GOT3 (cell line): ENCODE results near the gene PIGQ.
A peak's percentile ranks its signal among the peaks of the same experiment; 100 is the strongest.

Experiments
- DNase-seq: peaks from one replicate; lab custom pipeline; 2025; ENCODE audit warnings: mixed read lengths; lab: John Stamatoyannopoulos, UW

Gene PIGQ

GRCh38 chr16:534135-534534 lies 35.6 kb upstream of the PIGQ start:
- no peak for DNase-seq

GRCh38 chr16:534856-535445 lies 34.8 kb upstream of the PIGQ start:
- DNase-seq: no peak

- peak; percentile 17 for DNase-seq
Measured at GRCh38 chr16:535446-536405, 34.0 kb upstream of the PIGQ start.

DNA sequence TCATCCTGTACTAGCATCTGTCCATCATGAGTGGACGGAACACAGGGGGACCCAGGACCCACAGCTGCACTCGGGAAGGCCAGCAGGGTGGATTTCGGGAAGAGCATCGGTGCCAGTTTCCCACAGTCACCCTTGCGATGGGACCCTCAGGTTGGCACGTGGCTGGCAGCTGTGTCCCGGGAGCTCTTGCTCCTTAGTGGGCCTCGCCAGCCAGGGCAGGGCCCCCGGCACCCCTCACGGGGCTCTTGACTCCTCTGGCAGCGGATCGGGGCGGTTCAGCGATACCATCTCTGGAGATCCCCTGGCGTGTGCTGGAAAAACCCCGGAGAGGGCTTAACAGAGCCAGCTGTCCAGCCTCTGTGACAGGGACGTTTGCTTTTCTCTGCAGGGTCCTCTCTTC lies 33.0 kb upstream of the PIGQ start:
- DNase-seq: no peak

DNA sequence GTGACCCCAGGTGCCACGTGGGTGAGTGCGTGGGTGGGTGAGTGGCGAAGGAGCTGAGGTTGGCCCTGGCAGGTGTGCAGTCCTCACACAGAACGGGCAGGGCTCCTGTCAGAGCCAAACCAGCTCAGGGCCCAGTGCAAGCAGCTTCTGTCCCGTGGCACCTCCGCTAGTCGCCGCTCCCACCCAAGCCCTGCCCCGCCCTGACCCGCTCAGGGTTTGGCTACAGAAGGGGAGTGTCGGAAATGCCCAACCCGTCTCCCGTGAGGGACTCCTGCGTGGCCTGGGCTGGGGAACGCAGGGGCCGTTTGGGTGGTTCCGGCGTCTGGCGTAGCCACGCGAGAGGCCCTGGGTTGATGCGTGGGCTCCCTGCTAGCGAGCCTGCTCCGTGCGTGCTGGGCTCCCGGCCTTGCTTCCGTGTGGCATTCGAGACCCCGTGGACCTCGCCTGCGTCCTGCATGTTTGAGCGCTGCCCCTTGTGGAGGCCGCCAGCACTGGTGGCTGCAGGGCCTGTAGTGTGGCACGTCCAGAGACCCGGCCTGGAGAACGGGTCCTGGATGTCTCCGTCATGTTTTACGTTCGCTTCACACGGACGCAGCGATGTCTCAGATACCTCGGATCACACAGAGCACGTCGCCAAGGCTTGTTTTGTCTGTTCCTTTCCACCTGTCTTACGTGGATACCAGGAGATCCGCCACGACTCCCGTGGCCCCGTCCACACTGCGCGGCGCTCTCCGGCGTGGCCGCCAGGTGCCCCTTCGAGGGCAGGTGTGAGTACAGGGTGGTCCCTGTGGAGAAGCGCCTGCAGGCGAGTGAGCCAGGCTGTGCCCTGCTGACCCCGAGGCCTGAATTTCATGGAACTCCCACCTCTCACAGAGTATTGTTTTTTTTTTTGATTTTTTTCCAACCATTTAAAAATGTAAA lies 32.1 kb upstream of the PIGQ start:
- no peak for DNase-seq

DNA sequence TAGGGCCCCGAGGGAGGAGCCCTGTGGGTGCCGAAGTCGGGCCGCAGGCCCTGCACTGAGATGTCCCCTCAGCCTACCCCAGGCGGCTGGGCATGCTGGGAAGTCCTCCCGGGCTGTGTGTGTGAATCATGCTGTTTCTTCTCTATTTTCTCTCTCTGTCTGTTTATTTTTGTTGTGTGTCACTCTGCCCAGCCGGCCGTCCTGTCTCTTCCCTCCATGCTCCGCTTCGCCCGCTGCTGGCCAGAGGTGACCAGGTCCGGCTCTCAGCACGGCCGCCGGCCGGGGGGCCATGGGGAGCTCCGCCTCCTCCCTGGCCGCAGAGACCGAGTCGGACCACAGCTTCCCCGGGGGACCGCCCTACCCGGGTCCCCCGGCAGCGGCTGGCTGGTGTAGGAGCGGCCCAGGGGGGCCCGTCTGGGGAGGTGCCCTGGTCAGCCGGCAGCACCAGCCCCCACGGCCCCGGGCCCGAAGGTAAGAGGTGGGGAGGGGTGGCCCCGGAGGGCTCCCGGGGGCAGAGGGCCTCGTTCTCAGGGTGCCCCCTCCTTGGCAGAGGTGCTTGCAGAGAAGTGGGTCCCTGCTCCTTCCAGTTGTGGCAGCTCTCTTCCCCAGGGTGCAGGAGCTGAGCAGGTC lies 29.8 kb upstream of the PIGQ start:
- no peak for DNase-seq

- DNase-seq: no peak
Measured at GRCh38 chr16:540645-541340, 29.0 kb upstream of the PIGQ start.

DNA sequence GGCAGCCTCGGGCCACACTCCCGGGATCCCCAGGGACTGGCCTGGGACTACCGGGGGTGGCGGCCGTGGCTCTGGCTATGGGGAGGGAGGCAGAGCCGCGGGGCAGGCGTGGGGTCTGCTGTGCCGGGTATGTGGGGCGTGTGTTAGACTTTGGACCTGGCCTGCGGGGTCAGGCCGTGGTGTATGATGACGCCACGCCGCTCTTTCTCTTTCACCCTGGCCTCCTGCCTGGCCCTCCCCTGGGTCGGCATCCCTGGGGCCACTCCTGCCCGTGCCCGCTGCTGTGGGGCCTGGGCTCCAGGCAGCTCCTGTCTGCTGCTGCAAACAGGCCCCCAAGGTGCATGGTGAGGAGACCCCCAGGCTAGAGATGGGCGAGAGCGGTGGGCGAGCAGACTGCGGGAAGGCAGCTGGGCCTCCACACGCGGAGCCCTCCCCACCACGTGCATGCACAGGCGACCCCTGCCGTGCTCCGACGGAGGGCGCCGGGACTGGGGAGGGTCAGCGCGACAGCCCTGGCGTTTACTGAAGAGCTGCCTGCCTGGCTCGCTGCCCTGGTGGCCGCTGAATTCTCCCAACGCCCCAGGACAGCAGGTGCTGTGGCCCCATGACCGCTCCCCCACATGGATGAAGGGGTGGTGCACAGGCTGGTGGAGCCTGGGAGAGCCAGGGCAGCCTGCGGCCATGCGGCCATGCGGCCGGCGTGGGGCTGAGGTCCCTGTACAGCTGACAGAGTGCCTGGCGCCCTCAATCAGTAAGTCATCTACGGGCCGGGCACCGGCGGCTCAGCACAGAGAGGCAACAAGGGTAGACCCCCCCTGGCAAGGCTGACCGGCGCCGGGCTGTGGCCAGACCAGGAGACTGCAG lies 26.2 kb upstream of the PIGQ start:
- no peak for DNase-seq

DNA sequence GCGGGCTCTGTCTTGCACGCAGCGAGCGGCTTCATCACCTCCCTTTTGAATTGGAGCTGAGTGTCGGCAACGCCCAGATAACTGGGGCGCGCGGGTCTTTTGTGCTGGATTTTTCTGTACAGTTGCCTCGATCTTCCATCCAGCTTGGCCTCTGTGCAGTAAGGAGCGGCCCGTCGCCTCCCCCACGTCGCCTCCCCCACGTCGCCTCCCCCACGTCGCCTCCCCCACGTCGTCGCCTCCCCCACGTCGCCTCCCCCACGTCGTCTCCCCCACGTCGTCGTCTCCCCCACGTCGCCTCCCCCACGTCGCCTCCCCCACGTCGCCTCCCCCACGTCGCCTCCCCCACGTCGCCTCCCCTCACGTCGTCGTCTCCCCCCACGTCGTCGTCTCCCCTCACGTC lies 25.3 kb upstream of the PIGQ start:
- no peak for DNase-seq

GRCh38 chr16:546909-547770 lies 22.6 kb upstream of the PIGQ start:
- DNase-seq: no peak

DNA sequence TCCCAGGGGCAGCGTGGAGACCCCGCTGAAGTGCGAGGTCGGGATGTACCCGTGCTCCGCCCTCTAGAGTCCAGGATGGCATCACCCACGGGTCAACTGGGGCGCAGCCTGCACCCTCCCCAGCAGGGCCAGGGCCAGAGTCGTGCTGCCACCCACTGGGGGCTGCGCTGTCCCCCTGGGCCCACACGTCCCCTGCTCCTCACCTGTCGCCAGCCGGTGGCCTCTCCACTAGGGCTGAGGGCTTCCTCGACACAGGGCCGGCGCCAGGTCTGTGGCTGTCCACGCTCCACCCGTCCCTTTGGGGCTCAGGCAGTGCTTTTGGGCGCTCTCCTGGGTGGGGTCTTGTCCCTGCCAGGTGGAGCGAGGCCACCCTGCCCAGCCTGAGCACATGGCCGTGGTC lies 21.2 kb upstream of the PIGQ start:
- DNase-seq: no peak

GRCh38 chr16:549544-550263 lies 20.1 kb upstream of the PIGQ start:
- no peak for DNase-seq

DNA sequence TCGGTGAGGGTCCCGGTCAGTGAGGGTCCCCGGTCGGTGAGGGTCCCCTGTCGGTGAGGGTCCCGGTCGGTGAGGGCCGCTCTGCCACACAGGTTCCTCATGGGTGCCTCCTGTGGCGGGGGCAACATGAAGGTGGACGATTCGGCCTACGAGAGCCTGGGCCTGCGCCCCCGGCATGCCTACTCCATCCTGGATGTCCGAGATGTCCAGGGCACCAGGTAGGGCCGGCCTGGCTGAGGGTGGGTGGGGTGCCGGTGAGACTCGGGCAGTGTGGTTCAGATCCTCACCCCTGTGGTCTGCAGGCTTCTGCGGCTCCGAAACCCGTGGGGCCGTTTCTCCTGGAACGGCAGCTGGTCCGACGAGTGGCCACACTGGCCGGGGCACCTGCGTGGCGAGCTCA lies 18.6 kb upstream of the PIGQ start:
- no peak for DNase-seq

DNA sequence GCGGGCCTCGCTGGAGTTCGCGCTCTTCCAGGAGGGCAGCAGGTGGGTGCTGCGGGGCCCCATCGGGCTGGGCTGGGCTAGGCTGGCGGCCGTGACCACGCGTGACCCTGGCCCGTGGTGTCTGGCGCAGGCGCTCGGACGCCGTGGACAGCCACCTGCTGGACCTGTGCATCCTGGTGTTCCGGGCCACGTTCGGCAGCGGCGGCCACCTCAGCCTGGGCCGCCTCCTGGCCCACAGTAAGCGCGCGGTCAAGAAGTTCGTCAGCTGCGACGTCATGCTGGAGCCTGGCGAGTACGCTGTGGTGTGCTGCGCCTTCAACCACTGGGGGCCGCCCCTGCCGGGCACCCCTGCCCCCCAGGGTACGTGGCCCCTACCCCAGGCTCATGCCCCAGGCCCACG lies 17.6 kb upstream of the PIGQ start:
- DNase-seq: no peak

DNA sequence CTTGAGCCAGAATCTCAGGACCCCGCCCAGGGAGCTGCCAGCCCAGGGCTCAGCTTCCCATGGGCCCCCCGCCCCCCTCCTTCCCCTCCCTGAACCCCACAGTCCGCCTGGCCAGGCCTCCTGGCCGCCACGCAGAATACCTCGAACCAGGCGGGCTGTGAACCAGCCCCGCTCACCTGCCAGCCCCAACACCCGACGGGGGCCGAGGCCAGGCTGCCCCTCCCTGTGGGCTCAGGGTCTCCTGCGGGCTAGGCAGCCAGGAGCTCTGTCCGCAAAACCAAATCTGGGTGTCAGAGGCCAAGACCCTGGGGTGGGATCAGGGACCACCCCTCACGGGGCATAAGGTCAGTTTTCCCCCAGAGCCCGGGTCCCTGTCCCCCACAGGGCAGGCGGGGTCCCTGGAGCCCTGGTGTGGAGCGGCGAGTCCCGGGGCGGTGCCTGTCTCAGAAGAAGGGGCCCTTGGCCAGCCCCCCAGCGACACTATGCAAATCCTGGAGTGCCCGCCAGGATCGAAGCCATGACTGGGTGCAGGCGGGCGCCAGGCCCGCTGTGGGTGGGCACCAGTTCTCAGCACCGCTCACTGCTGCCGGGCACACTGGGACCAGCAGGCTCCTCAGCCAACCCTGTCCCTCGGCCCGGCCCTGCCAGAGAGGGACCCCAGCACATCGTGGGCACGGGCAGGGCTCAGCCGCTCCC lies 16.0 kb upstream of the PIGQ start:
- DNase-seq: no peak

DNA sequence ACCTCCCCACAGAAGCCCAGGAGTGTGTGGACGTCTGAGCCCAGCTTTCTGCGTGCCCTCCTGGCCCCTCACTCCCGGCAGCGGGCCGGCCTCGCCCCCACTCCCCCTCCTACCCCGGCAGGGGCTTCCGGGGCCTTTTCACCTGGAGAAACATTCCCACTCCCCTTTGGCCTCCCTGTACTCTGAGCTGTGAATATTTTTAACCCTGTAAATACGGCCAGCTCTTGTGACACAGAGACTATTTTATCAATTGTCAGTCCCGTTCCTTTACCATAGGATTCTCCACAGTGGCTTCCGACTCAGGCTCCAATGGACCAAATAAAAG lies 15.5 kb upstream of the PIGQ start:
- DNase-seq: no peak

GRCh38 chr16:554640-555365 lies 15.0 kb upstream of the PIGQ start:
- DNase-seq: peak; percentile 21
